IMR-90 (cell line): Measurements from ENCODE around the gene DTX3. TPM values are rescaled to one million over a fixed set of nuclear protein-coding genes. Genes with fewer than 3 reads are reported as not detected.

Source experiments
- ATAC-seq: fragments of 200-7000 bp; cut with Tn5 transposase; 2 replicates; pipeline ENCODE4 v1.9.1; 2020; ENCODE audit warnings: low read depth, mild to moderate bottlenecking, moderate library complexity
- BruUV-seq: library from RNA; stranded (reverse); fragments of 400-500 nt; replicated peaks from 2 replicates; lab custom pipeline; 2021; lab: Mats Ljungman, UMichigan
- CTCF ChIA-PET: fragments of 300-600 bp; formaldehyde crosslinking; extraction: SDS; loops from one replicate; lab custom pipeline; 2021; ENCODE audit warnings: antibody characterized with exemption; lab: Yijun Ruan, JAX
- POLR2A ChIA-PET: fragments of 300-600 bp; sonication (Branson Sonifier 250); formaldehyde crosslinking; loops from one replicate; lab custom pipeline; 2022; ENCODE audit warnings: antibody characterized with exemption; ENCODE audit not compliant: unreplicated experiment; lab: Charles Lee
- DNase-seq: peaks from one replicate; pipeline ENCODE4 v3.0.0; 2013
- H2AFZ ChIP-seq: replicated peaks from 2 replicates; pipeline ENCODE3; 2013; ENCODE audit warnings: low read length, mild to moderate bottlenecking; ENCODE audit not compliant: poor library complexity
- H2AK5ac ChIP-seq: 2 replicates; pipeline ENCODE4 v1.6.1; 2013; ENCODE audit warnings: low read depth, low read length, inconsistent platforms
- H2AK9ac ChIP-seq: replicated peaks from 2 replicates; pipeline ENCODE3; 2013; ENCODE audit warnings: mild to moderate bottlenecking, low read depth, low read length, moderate library complexity; ENCODE audit not compliant: poor library complexity
- H2BK120ac ChIP-seq: 2 replicates; pipeline ENCODE4 v1.6.1; 2013; ENCODE audit warnings: low read depth, low read length, inconsistent platforms
- H2BK15ac ChIP-seq: 3 replicates; pipeline ENCODE4 v1.6.1; 2013; ENCODE audit warnings: low read depth, low read length, inconsistent platforms
- H2BK20ac ChIP-seq: 2 replicates; pipeline ENCODE4 v1.6.1; 2013; ENCODE audit warnings: low read depth, mild to moderate bottlenecking, inconsistent platforms, low read length, moderate library complexity
- H2BK5ac ChIP-seq: 2 replicates; pipeline ENCODE4 v1.6.1; 2013; ENCODE audit warnings: mild to moderate bottlenecking, low read depth, low read length, inconsistent platforms; ENCODE audit not compliant: poor library complexity, severe bottlenecking
- H3K14ac ChIP-seq: replicated peaks from 2 replicates; pipeline ENCODE4 v1.6.1; 2013; ENCODE audit warnings: low read depth, low read length, inconsistent platforms
- H3K18ac ChIP-seq: 2 replicates; pipeline ENCODE4 v1.6.1; 2013; ENCODE audit warnings: low read depth, low read length, control low read depth
- H3K23ac ChIP-seq: 2 replicates; pipeline ENCODE4 v1.6.1; 2013; ENCODE audit warnings: low read depth, low read length, inconsistent platforms
- H3K27ac ChIP-seq: 2 replicates; pipeline ENCODE4 v1.5.1; 2013; ENCODE audit warnings: mild to moderate bottlenecking, control low read depth, low read length; ENCODE audit not compliant: insufficient read depth
- H3K27me3 ChIP-seq: 2 replicates; pipeline ENCODE4 v1.6.1; 2013; ENCODE audit warnings: low read length; ENCODE audit not compliant: control insufficient read depth, insufficient read depth
- H3K36me3 ChIP-seq: 2 replicates; pipeline ENCODE4 v1.6.1; 2013; ENCODE audit warnings: low read length, mixed read lengths; ENCODE audit not compliant: control insufficient read depth, insufficient read depth
- H3K4ac ChIP-seq: 2 replicates; pipeline ENCODE4 v1.6.1; 2013; ENCODE audit warnings: low read depth, low read length, inconsistent platforms
- H3K4me1 ChIP-seq: 2 replicates; pipeline ENCODE4 v1.6.1; 2013; ENCODE audit warnings: low read length, mixed read lengths; ENCODE audit not compliant: control insufficient read depth, insufficient read depth
- H3K4me2 ChIP-seq: 2 replicates; pipeline ENCODE4 v1.6.1; 2013; ENCODE audit warnings: low read depth, mild to moderate bottlenecking, control low read depth, low read length, moderate library complexity
- H3K4me3 ChIP-seq: 2 replicates; pipeline ENCODE4 v1.5.1; 2013; ENCODE audit warnings: low read depth, mild to moderate bottlenecking, control low read depth, low read length, moderate library complexity; ENCODE audit not compliant: insufficient read depth
- H3K56ac ChIP-seq: 2 replicates; pipeline ENCODE4 v1.6.1; 2013; ENCODE audit warnings: low read length, inconsistent platforms; ENCODE audit not compliant: insufficient read depth; ENCODE audit errors: extremely low read depth
- H3K79me1 ChIP-seq, 2 experiments: 2 replicates each; pipeline ENCODE4 v1.6.1; 2013; ENCODE audit warnings: low read length in 2 of 2, inconsistent platforms in 1 of 2, low read depth in 1 of 2
- H3K9ac ChIP-seq: 2 replicates; pipeline ENCODE4 v1.6.1; 2013; ENCODE audit warnings: low read depth, low read length, control low read depth
- H3K9me1 ChIP-seq: 2 replicates; pipeline ENCODE4 v1.6.1; 2013; ENCODE audit warnings: low read length, inconsistent platforms; ENCODE audit not compliant: insufficient read depth
- H3K9me3 ChIP-seq: 2 replicates; pipeline ENCODE4 v1.6.1; 2013; ENCODE audit warnings: low read length; ENCODE audit not compliant: control insufficient read depth, insufficient read depth
- H4K20me1 ChIP-seq: 2 replicates; pipeline ENCODE4 v1.6.1; 2013; ENCODE audit warnings: low read length, inconsistent platforms; ENCODE audit not compliant: insufficient read depth
- H4K5ac ChIP-seq: 2 replicates; pipeline ENCODE4 v1.6.1; 2013; ENCODE audit warnings: mild to moderate bottlenecking, low read depth, low read length, control low read depth
- H4K8ac ChIP-seq, 2 experiments: 2 replicates each; pipeline ENCODE4 v1.6.1; 2013; ENCODE audit warnings: low read depth in 2 of 2, low read length in 2 of 2, control low read depth in 1 of 2, inconsistent platforms in 1 of 2
- H4K91ac ChIP-seq: 2 replicates; pipeline ENCODE4 v1.6.1; 2013; ENCODE audit warnings: low read depth, low read length, inconsistent platforms; ENCODE audit not compliant: insufficient read depth
- BHLHE40 ChIP-seq: fragments of 150-350 bp; IDR thresholded peaks from 2 replicates; pipeline ENCODE4 v1.6.1; 2016; ENCODE audit warnings: mild to moderate bottlenecking, low read depth, low read length
- CEBPB ChIP-seq: IDR thresholded peaks from 2 replicates; pipeline ENCODE4 v1.6.1; 2012; ENCODE audit warnings: low read depth, low read length, improper control_type of control experiment
- CHD1 ChIP-seq: IDR thresholded peaks from 2 replicates; pipeline ENCODE4 v1.6.1; 2012; ENCODE audit warnings: low read depth, low read length, improper control_type of control experiment
- FOS ChIP-seq: fragments of 150-350 bp; IDR thresholded peaks from 2 replicates; pipeline ENCODE4 v1.6.1; 2016; ENCODE audit warnings: low read depth, low read length
- MAZ ChIP-seq: IDR thresholded peaks from 2 replicates; pipeline ENCODE4 v1.6.1; 2012; ENCODE audit warnings: low read depth, mild to moderate bottlenecking, low read length, improper control_type of control experiment, moderate library complexity, borderline replicate concordance
- MXI1 ChIP-seq: IDR thresholded peaks from 2 replicates; pipeline ENCODE4 v1.6.1; 2012; ENCODE audit warnings: low read depth, mild to moderate bottlenecking, low read length, moderate library complexity, borderline replicate concordance
- NFE2L2 ChIP-seq: fragments of 150-350 bp; IDR thresholded peaks from 2 replicates; pipeline ENCODE4 v1.6.1; 2016; ENCODE audit warnings: low read depth, mild to moderate bottlenecking, low read length
- POLR2A ChIP-seq: IDR thresholded peaks from 2 replicates; pipeline ENCODE4 v1.6.1; 2012; ENCODE audit warnings: mild to moderate bottlenecking, low read depth, low read length
- RAD21 ChIP-seq: IDR thresholded peaks from 2 replicates; pipeline ENCODE4 v1.6.1; 2012; ENCODE audit warnings: low read length, improper control_type of control experiment
- RFX5 ChIP-seq: IDR thresholded peaks from 2 replicates; pipeline ENCODE4 v1.8.0; 2012; ENCODE audit warnings: low read depth, mild to moderate bottlenecking, low read length, moderate library complexity
- SMC3 ChIP-seq: fragments of 150-350 bp; IDR thresholded peaks from 2 replicates; pipeline ENCODE4 v1.6.1; 2016; ENCODE audit warnings: low read depth, mild to moderate bottlenecking, antibody characterized with exemption, low read length, moderate library complexity
- WGBS, 2 experiments: methylation state at CpG; one replicate each; pipeline versions ENCODE4 v1.1.5 to v1.1.7; 2013; ENCODE audit warnings: missing lambda C conversion rate in 2 of 2; ENCODE audit not compliant: insufficient read length in 1 of 2; ENCODE audit errors: extremely low coverage in 2 of 2; 5-methylcytosine and 5-hydroxymethylcytosine counted together
- dilution Hi-C: fragments of 300-500 bp; cut with HindIII; formaldehyde crosslinking; loops from one replicate; pipeline ENCODE4 v1.14.3; 2018; ENCODE audit warnings: low sequenced_read_pairs; ENCODE audit not compliant: unreplicated experiment
- in situ Hi-C: fragments of 300-500 bp; cut with MboI; formaldehyde crosslinking; loops from 3 replicates; pipeline ENCODE4 v1.14.3; 2019; ENCODE audit warnings: low sequenced_read_pairs, inconsistent platforms, mixed read lengths
- intact Hi-C: fragments of 100-400 bp; cut with micrococcal nuclease; formaldehyde crosslinking; loops from 2 replicates; pipeline ENCODE4 v1.10.0; 2022
- polyA plus RNA-seq, 3 experiments: library from polyadenylated mRNA; depleted of rRNA; stranded (reverse); fragments of >200 nt; gene quantifications; 2 replicates each; pipeline ENCODE4 v1.2.3, GENCODE V29; 2012; ENCODE audit warnings: low replicate concordance in 1 of 3
- total RNA-seq: library from RNA; depleted of rRNA; stranded (reverse); fragments of >200 nt; gene quantifications from 2 replicates; pipeline ENCODE4 v1.2.3, GENCODE V29; 2012
- TF ChIP-seq, protein P1 (sequence below): fragments of 150-350 bp; IDR thresholded peaks from 2 replicates; pipeline ENCODE4 v1.6.1; 2016; ENCODE audit warnings: low read depth, mild to moderate bottlenecking, low read length, moderate library complexity, borderline replicate concordance
- TF ChIP-seq, protein P2 (sequence below): conservative IDR thresholded peaks from 2 replicates; pipeline ENCODE4 v1.5.1; 2012; ENCODE audit warnings: mild to moderate bottlenecking, low read depth, low read length, improper control_type of control experiment
- TF ChIP-seq, protein P3 (sequence below): fragments of 150-350 bp; IDR thresholded peaks from 2 replicates; pipeline ENCODE4 v1.6.1; 2017; ENCODE audit warnings: mild to moderate bottlenecking, antibody characterized with exemption, low read length, low read depth

DTX3 gene
- total and polyA plus RNA-seq, 2 of the 4 experiments (the other 2 are of a cell fraction) = 2.9 to 14.6 TPM

DNA sequence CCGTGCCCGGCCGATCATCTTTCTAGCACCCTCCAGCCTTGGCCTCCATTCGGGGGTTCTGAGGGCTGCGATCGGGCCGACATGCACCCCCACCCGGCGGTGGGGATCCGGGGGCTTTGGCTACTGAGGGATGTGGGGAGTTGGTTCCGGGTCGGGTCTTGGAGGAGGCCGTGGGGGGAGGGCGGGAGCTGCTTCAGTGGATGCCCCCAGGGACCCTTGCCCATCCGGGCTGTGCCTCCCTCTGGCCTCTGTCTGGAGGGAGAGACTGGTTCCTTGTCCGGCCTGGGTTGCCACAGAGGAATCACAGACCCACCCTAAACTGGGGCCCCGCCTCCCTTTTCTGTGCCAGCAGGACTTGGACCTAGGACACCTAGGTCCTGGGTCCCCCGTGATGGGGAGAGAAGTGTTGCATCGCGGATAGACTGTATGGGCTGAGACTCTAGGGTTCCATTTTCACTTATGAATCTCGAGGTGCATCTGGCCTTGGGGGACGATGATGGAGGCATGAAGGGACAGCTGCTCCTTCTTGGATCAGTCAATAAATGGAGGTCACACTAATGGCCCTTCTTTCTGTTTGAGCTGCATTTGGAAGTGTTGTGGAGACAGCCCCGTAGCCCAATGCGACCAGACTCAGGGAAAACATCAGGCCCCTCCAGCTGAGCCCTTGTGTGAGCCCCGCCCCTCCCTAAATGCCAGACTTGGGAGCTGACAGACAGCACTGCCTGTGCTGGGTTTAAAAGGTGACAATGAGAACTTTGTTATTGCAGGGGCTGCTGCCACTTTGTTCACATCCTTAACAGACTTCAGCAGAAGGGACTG is 577 bp downstream of the DTX3 start:
- ATAC-seq (peak; percentile 53), DNase-seq (no peak)
- ChIA-PET CTCF (interaction anchor here (1.1 kb wide), 1 partner anchor 22 kb away, joined by 4 read pairs; no protein-coding TSS in a partner anchor), POLR2A (no interaction called here)
- Histone ChIP-seq H3K9ac (peak overlapping the region; percentile 55), H3K27me3 (no peaks in the 10 kb centered on the region), H3K23ac (peak overlapping the region; percentile 47), H3K9me3 (no peaks in the 10 kb centered on the region), H3K4ac (peak overlapping the region; percentile 89), H3K36me3 (peaks cover 13% of the 10 kb centered on the region; the same call in 1 of the 2 replicates), H3K9me1 (peaks cover 10% of the 10 kb centered on the region; the same call in 1 of the 2 replicates), H3K56ac (no peak overlapping the region), H4K20me1 (no peaks in the 10 kb centered on the region), H2AFZ (peak overlapping the region; percentile 94), H4K5ac (peak overlapping the region; percentile 86), H3K4me2 (peak overlapping the region; percentile 77), H3K4me3 (peak overlapping the region; percentile 93), H3K79me1 (peaks cover 9 to 19% of the 10 kb centered on the region in 2 experiments), H3K4me1 (peaks cover 11% of the 10 kb centered on the region), H2BK20ac (no peak overlapping the region), H2BK120ac (no peak overlapping the region), H4K91ac (peak overlapping the region; percentile 55), H2BK15ac (no peak overlapping the region), H3K18ac (peak overlapping the region; percentile 38), H4K8ac (peak overlapping the region; percentile 75 to 76), H3K27ac (peak overlapping the region; percentile 41), H3K14ac (peak overlapping the region; percentile 54; the same call in 1 of the 2 replicates), H2BK5ac (peak overlapping the region; percentile 21), H2AK9ac (peak overlapping the region; percentile 96), H2AK5ac (peak overlapping the region; percentile 79; the same call in 1 of the 2 replicates)
- dilution Hi-C loops = no loop called here
- intact Hi-C loops = no loop called here
- WGBS, 2 experiments = 60% methylated on average over 1 of the region's 25 CpGs; no CpG with 5 or more reads in 1 of the 2 experiments
- in situ Hi-C loops = no loop called here
- BruUV-seq = no TSS peak
- TF ChIP-seq SMC3 (no peak), CHD1 (no peak), MAZ (no peak), NFE2L2 (no peak), RFX5 (no peak), FOS (no peak), RAD21 (no peak), MXI1 (no peak), CEBPB (no peak), POLR2A (no peak; the same call in 1 of the 2 replicates), BHLHE40 (no peak)
- TF ChIP-seq, protein P1, sequence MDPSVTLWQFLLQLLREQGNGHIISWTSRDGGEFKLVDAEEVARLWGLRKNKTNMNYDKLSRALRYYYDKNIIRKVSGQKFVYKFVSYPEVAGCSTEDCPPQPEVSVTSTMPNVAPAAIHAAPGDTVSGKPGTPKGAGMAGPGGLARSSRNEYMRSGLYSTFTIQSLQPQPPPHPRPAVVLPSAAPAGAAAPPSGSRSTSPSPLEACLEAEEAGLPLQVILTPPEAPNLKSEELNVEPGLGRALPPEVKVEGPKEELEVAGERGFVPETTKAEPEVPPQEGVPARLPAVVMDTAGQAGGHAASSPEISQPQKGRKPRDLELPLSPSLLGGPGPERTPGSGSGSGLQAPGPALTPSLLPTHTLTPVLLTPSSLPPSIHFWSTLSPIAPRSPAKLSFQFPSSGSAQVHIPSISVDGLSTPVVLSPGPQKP = no peak
- TF ChIP-seq, protein P2, sequence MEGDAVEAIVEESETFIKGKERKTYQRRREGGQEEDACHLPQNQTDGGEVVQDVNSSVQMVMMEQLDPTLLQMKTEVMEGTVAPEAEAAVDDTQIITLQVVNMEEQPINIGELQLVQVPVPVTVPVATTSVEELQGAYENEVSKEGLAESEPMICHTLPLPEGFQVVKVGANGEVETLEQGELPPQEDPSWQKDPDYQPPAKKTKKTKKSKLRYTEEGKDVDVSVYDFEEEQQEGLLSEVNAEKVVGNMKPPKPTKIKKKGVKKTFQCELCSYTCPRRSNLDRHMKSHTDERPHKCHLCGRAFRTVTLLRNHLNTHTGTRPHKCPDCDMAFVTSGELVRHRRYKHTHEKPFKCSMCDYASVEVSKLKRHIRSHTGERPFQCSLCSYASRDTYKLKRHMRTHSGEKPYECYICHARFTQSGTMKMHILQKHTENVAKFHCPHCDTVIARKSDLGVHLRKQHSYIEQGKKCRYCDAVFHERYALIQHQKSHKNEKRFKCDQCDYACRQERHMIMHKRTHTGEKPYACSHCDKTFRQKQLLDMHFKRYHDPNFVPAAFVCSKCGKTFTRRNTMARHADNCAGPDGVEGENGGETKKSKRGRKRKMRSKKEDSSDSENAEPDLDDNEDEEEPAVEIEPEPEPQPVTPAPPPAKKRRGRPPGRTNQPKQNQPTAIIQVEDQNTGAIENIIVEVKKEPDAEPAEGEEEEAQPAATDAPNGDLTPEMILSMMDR = no peak
- TF ChIP-seq, protein P3, sequence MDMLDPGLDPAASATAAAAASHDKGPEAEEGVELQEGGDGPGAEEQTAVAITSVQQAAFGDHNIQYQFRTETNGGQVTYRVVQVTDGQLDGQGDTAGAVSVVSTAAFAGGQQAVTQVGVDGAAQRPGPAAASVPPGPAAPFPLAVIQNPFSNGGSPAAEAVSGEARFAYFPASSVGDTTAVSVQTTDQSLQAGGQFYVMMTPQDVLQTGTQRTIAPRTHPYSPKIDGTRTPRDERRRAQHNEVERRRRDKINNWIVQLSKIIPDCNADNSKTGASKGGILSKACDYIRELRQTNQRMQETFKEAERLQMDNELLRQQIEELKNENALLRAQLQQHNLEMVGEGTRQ = no peak
